Body of pancreas (tissue), 4 donors: Measurements from ENCODE around the gene EPHB1. TPM values are rescaled to one million over a fixed set of nuclear protein-coding genes. Genes with fewer than 3 reads are reported as not detected.
"Not testable (repeated sequence)": the region's sequence is repeated elsewhere in the genome, so short reads cannot be mapped to it uniquely, and the experiment has no call there.

Source experiments
- ATAC-seq: fragments of 150-250 bp; one replicate; pipeline ENCODE4 v1.9.1; 2016
- DNase-seq, 4 donors: peaks; one replicate each; pipeline ENCODE4 v3.0.0-alpha.2; 2019
- H3K27ac ChIP-seq, 4 donors: fragments of 200-600 bp; sonication (generic); 1 replicate in 3 of 4; 2 replicates in 1 of 4; pipeline versions ENCODE4 v1.5.1 to v1.6.1; 2016 to 2019; ENCODE audit warnings: mild to moderate bottlenecking in 1 of 4, mixed read lengths in 1 of 4, moderate library complexity in 1 of 4
- H3K27me3 ChIP-seq, 2 donors: fragments of 200-600 bp; sonication (generic); one replicate each; pipeline ENCODE4 v1.6.0; 2016; ENCODE audit warnings: mild to moderate bottlenecking in 1 of 2
- H3K36me3 ChIP-seq, 2 donors: fragments of 200-600 bp; sonication (generic); replicated peaks in 1 of 2; 2 replicates each; pipeline ENCODE4 v1.5.1; 2016; ENCODE audit warnings: low read depth in 2 of 2; ENCODE audit not compliant: insufficient read depth in 1 of 2
- H3K4me1 ChIP-seq: fragments of 200-600 bp; sonication (generic); one replicate; pipeline ENCODE4 v1.6.0; 2016
- H3K4me3 ChIP-seq, 2 donors: fragments of 200-600 bp; sonication (generic); 1 replicate in 1 of 2; 2 replicates in 1 of 2; pipeline ENCODE4 v1.5.1; 2016 to 2019
- H3K9me3 ChIP-seq, 3 donors: fragments of 200-600 bp; sonication (generic); 1 replicate in 2 of 3; 2 replicates in 1 of 3; pipeline ENCODE4 v1.5.1; 2016
- POLR2A ChIP-seq, 3 donors: fragments of 450-650 bp; IDR thresholded peaks; one replicate each; pipeline ENCODE4 v1.6.1; 2016; ENCODE audit warnings: antibody characterized with exemption in 3 of 3, mild to moderate bottlenecking in 2 of 3
- WGBS, 2 donors: methylation state at CpG; one replicate each; pipeline ENCODE4 v1.1.5; 2017; 5-methylcytosine and 5-hydroxymethylcytosine counted together
- intact Hi-C: fragments of 100-400 bp; cut with DNase I; formaldehyde crosslinking; loops from one replicate; pipeline ENCODE4 v1.15.1; 2023
- total RNA-seq, 2 donors: library from RNA; depleted of rRNA; stranded (reverse); fragments of >200 nt; gene quantifications; one replicate each; pipeline ENCODE4 v1.1.0, GENCODE V29; 2016
- TF ChIP-seq, protein P1 (sequence below), 7 experiments: fragments of 450-650 bp in 4 of 7; fragments of 200-600 bp in 3 of 7; sonication (generic) in 3 of 7; IDR thresholded peaks; one replicate each; pipeline ENCODE4 v1.5.1; 2016 to 2019; ENCODE audit warnings: antibody characterized with exemption in 7 of 7

EPHB1 gene
- total RNA-seq, 2 donors from 2014 or later, result 1.3 TPM; not detected in 1

DNA sequence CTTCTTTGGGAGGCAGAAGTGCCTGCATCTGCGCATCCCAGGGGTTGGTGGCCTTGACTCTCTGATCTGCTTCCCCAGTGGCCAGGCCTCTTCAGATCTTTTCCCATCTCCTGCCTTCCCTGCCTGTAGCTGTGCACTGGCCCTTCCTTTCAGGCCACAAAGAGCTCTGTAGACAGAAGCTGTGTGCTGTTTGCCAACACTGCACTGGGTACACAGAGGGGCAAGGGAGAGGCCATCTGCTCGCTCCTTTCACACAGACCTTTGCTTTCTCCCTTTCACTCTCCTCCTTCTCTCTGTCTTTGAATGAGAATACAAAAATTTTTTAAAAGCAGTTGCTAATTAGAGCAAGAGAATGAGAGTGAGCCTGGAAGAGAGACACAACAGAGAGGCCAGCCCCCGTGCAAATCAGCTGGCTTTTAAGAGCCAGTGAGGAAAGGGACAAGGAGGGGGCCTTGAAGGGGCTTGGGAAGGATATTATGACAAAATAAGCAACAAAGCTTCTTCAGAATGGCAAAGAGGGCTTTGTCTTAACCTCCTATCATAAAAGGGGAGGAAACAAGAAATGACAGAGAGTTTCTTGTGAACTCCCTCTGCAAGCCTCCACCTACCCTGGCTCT, 170.9 kb downstream of the EPHB1 start:
- no peak for TF ChIP-seq POLR2A (IDR thresholded peaks at IDR 0.05)
- TF ChIP-seq, protein P1, sequence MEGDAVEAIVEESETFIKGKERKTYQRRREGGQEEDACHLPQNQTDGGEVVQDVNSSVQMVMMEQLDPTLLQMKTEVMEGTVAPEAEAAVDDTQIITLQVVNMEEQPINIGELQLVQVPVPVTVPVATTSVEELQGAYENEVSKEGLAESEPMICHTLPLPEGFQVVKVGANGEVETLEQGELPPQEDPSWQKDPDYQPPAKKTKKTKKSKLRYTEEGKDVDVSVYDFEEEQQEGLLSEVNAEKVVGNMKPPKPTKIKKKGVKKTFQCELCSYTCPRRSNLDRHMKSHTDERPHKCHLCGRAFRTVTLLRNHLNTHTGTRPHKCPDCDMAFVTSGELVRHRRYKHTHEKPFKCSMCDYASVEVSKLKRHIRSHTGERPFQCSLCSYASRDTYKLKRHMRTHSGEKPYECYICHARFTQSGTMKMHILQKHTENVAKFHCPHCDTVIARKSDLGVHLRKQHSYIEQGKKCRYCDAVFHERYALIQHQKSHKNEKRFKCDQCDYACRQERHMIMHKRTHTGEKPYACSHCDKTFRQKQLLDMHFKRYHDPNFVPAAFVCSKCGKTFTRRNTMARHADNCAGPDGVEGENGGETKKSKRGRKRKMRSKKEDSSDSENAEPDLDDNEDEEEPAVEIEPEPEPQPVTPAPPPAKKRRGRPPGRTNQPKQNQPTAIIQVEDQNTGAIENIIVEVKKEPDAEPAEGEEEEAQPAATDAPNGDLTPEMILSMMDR (IDR thresholded peaks at IDR 0.05), result no peak
- Histone ChIP-seq H3K4me1 (no peaks in the 10 kb centered on the region), H3K36me3 (no peaks in the 10 kb centered on the region), H3K4me3 (no peak overlapping the region), H3K27ac (no peak overlapping the region), H3K27me3 (no peaks in the 10 kb centered on the region), H3K9me3 (no peaks in the 10 kb centered on the region)
- intact Hi-C loops, result no loop called here
- ATAC-seq (no peak), DNase-seq (no peak)
- 70 to 73% methylated on average over 3 of the region's 3 CpGs for WGBS, 2 donors

DNA sequence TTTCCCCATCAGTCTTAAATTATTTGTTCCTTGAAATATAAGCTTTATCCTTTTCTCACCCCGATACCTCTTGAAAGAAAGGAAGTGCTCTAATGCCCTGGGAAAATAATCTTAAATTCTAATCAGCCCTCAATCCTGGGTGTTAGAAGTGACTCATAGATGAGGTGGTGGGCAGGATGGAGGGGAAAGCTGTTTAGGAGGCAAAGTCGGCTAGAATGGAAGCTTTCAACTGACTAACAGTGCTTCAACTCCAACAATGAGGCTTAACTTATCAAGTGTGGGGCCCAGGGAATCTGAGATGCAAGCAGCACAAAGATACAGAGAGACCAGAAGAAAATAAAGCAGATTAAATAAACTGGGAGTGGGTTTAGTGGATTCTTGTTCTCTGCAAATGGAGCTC, 175.8 kb downstream of the EPHB1 start:
- no peak for TF ChIP-seq POLR2A (IDR thresholded peaks at IDR 0.05)
- ATAC-seq, result no peak
- 57 to 65% methylated on average over 2 of the region's 2 CpGs for WGBS, 2 donors
- no peak overlapping the region for H3K4me3 ChIP-seq
- no peaks in the 10 kb centered on the region for H3K4me1 ChIP-seq
- H3K27ac ChIP-seq, result no peak overlapping the region
- intact Hi-C loops, result no loop called here
- H3K9me3 ChIP-seq, result no peaks in the 10 kb centered on the region
- no peaks in the 10 kb centered on the region for H3K36me3 ChIP-seq
- no peaks in the 10 kb centered on the region for H3K27me3 ChIP-seq
- no peak for DNase-seq

DNA sequence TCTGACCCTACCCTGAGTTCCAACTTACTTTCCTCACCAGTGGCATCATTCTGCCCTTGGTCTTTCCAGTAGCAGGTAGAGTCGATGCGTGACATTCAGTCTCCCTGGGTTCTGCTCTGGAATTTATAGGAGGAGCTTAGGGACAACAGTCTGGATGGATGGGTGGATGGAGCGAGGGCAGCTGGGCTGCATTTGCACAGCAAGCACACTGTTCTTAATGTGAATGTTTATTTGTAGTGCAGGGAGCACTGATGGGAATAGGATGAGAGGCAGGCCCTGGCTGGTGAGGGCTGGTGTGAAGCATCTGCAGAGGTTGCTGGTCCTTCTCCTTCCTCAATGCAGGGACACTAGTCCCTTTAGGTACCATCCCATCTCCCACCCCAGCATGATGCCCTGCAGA, 176.2 kb downstream of the EPHB1 start:
- TF ChIP-seq POLR2A (IDR thresholded peaks at IDR 0.05), result no peak
- TF ChIP-seq, protein P1 (IDR thresholded peaks at IDR 0.05), result no peak
- no peak for DNase-seq
- Histone ChIP-seq H3K4me3 (no peak overlapping the region), H3K36me3 (no peaks in the 10 kb centered on the region), H3K9me3 (no peaks in the 10 kb centered on the region), H3K27ac (no peak overlapping the region), H3K4me1 (no peaks in the 10 kb centered on the region), H3K27me3 (no peaks in the 10 kb centered on the region)
- WGBS, 2 donors, result 69 to 86% methylated on average over 3 of the region's 3 CpGs
- intact Hi-C loops, result no loop called here
- ATAC-seq, result no peak

DNA sequence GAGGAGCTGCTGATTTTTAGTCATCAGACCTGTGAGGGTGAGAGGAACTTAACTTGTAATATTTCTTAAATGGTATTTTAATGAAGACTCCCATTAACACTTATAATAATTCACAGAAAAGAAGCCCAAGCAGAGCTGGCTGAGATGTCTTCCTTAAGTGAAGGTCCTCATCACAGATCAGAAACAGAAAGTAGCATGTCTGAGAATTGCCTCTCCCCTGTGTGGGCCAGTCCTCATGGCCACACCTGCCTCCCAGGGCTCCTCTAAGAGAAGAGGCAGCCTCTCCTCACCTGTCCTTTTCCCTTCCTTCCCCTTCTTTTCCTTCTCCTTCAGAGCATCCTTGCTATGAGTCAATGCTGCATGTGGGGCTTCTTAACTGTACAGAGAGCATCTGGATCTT, 176.8 kb downstream of the EPHB1 start:
- intact Hi-C loops, result not testable (repeated sequence)

DNA sequence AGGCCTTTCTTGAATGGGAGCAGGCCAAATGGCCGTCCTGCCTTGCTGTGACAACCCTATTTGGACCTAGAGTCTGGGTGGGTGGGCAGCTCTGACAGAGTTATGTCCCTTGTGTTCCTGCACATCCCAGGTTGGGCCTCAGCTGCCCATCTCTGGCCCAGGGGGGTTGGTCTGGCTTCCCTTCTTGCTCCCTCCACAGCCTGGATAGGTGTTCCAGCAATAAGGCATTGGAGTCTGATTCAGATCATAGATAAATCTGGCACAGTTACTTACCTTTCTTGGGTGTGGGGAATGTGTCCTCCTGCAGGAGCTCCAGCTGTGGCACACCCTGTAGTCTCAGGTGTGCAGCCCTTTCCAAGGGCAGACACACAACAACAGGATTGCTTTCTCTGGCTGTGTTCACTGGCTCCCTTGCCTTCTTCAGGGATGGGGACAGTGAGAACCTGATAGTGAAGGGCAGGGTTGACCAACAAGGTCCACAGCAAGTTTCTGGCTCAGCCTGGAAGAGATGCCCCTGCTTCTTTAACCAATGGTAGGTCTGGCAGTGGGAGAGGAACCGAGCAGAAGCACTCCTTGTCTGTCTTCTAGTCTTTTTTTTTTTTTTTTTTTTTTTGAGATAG, 177.9 kb downstream of the EPHB1 start:
- intact Hi-C loops, result no loop called here
- Histone ChIP-seq H3K27me3 (no peaks in the 10 kb centered on the region), H3K4me3 (no peak overlapping the region), H3K27ac (no peak overlapping the region), H3K36me3 (no peaks in the 10 kb centered on the region), H3K9me3 (no peaks in the 10 kb centered on the region), H3K4me1 (no peaks in the 10 kb centered on the region)
- TF ChIP-seq, protein P1 (IDR thresholded peaks at IDR 0.05), result no peak
- no peak for TF ChIP-seq POLR2A (IDR thresholded peaks at IDR 0.05)
- DNase-seq (no peak), ATAC-seq (no peak)
- WGBS, 2 donors, result 51 to 65% methylated on average over 2 of the region's 2 CpGs

More for the DNA sequence above, 176.8 kb downstream of the EPHB1 start:
- H3K27me3 ChIP-seq, DNase-seq, H3K4me3 ChIP-seq, ATAC-seq, H3K9me3 ChIP-seq, H3K4me1 ChIP-seq, H3K36me3 ChIP-seq, H3K27ac ChIP-seq: not testable (repeated sequence)

DNA sequence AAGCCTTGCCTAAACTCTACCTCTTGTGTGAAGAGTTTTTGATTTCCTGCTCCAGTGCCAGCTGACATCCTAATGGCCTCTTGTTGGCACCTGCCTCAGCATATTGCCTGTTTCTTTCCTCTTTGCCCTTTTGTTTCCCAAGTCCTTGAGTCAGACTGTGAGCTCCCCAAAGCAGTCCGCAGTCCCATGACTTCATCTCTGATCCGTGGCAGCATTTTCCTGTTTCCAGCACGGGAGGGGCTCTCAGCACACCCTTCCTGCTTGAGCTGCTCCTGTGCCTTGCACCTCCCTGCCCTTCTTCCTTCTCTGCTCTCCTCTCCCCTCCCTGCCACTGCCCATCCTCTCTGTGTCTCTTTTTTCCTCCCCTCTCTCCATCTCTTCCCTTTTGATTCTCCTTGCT, 179.6 kb downstream of the EPHB1 start:
- no peaks in the 10 kb centered on the region for H3K36me3 ChIP-seq
- no peak overlapping the region for H3K4me3 ChIP-seq
- no peaks in the 10 kb centered on the region for H3K27me3 ChIP-seq
- 16 to 30% methylated on average over 3 of the region's 3 CpGs for WGBS, 2 donors
- TF ChIP-seq, protein P1 (IDR thresholded peaks at IDR 0.05), result no peak
- TF ChIP-seq POLR2A (IDR thresholded peaks at IDR 0.05), result no peak
- H3K4me1 ChIP-seq, result no peaks in the 10 kb centered on the region
- no peaks in the 10 kb centered on the region for H3K9me3 ChIP-seq
- ATAC-seq, result no peak
- H3K27ac ChIP-seq, result no peak overlapping the region
- intact Hi-C loops, result no loop called here
- DNase-seq, result no peak
